KMS-11 (cell line): ENCODE measurements around the gene KMT2D.

Experiments used
- H2AFZ ChIP-seq: fragments of 200-600 bp; sonication (generic); 2 replicates; pipeline ENCODE4 v1.6.1; 2016; ENCODE audit warnings: antibody characterized with exemption, mixed run types, low read depth
- H3K27ac ChIP-seq: fragments of 200-600 bp; sonication (generic); 2 replicates; pipeline ENCODE4 v1.6.1; 2016; ENCODE audit warnings: mild to moderate bottlenecking, mixed run types
- H3K27me3 ChIP-seq: fragments of 200-600 bp; sonication (generic); 2 replicates; pipeline ENCODE4 v1.6.1; 2017; ENCODE audit warnings: mild to moderate bottlenecking, low read depth, mixed run types, moderate library complexity; ENCODE audit not compliant: insufficient read depth
- H3K36me3 ChIP-seq: fragments of 200-600 bp; sonication (generic); 2 replicates; pipeline ENCODE4 v1.6.1; 2017; ENCODE audit warnings: mild to moderate bottlenecking, mixed run types; ENCODE audit not compliant: insufficient read depth
- H3K4me1 ChIP-seq: fragments of 200-600 bp; sonication (generic); 2 replicates; pipeline ENCODE4 v1.6.1; 2016; ENCODE audit warnings: mild to moderate bottlenecking, low read depth, mixed run types; ENCODE audit not compliant: poor library complexity, severe bottlenecking
- H3K4me2 ChIP-seq: fragments of 200-600 bp; sonication (generic); 2 replicates; pipeline ENCODE4 v1.7.0; 2016; ENCODE audit warnings: mild to moderate bottlenecking, mixed run types
- H3K4me3 ChIP-seq: fragments of 200-600 bp; sonication (generic); IDR thresholded peaks from 2 replicates; pipeline ENCODE4 v1.6.1; 2017; ENCODE audit warnings: low read depth, low read length, mixed read lengths; ENCODE audit not compliant: insufficient read depth
- H3K79me2 ChIP-seq: fragments of 200-600 bp; sonication (generic); 2 replicates; pipeline ENCODE4 v1.6.1; 2016; ENCODE audit warnings: low read depth, mixed run types; ENCODE audit not compliant: insufficient read depth
- H3K9ac ChIP-seq: fragments of 200-600 bp; sonication (generic); 2 replicates; pipeline ENCODE4 v1.6.1; 2016; ENCODE audit warnings: mild to moderate bottlenecking, mixed run types
- H4K20me1 ChIP-seq: fragments of 200-600 bp; sonication (generic); 2 replicates; pipeline ENCODE4 v1.6.1; 2016; ENCODE audit warnings: mild to moderate bottlenecking, mixed run types; ENCODE audit not compliant: insufficient read depth
- TF ChIP-seq, protein P1 (sequence below): fragments of 200-600 bp; sonication (generic); conservative IDR thresholded peaks from 2 replicates; pipeline ENCODE4 v1.6.1; 2017; ENCODE audit warnings: low read depth, mild to moderate bottlenecking, antibody characterized with exemption, low read length, moderate library complexity, mixed read lengths

The KMT2D gene

DNA sequence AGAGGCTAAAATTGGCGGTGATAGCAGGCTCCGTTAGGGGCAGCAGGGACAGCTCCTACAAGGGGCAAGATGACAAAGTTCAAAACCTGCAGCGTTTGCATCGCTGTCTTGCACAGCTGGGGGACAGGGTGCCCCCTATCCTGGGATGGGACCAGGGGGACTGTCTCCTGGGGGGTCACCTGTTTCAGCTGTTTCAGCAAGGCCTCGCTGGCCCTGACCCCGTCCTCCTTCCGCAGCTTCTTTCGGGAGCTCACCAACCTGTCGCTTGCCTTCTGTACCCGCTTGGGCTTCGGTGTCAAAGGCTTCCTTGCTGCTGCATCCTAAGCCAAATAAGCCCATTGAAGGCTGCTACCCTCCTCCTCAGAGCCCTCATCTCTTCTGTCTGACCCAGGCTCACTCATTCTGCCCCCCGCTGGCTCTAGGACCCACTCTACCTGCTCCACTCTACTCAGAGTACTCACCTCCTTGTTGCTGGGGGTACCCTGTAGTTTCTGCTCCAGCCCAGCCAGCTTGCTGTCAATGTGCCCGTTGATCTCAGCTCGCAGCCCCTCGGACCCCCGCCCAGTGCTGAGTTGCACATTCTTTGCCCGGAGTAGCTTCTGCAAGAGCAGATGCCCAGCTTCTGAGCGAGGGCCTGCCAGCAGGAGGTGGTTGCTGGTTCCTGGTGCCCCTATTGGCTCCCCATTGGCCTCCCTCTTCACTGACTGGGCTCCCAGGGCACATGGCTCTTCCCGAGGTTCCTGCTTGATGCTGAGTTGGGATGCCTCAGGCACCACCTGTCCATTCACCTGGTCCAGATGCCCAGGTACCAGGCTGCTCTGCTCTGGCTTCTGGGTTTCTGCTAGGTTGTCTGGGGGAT lies 29.7 kb downstream of the KMT2D start:
- peaks cover 13% of the 10 kb centered on the region; the same call in 1 of the 2 replicates for H3K36me3 ChIP-seq
- H4K20me1 ChIP-seq: no peaks in the 10 kb centered on the region
- no peaks in the 10 kb centered on the region for H3K27me3 ChIP-seq
- TF ChIP-seq, protein P1, sequence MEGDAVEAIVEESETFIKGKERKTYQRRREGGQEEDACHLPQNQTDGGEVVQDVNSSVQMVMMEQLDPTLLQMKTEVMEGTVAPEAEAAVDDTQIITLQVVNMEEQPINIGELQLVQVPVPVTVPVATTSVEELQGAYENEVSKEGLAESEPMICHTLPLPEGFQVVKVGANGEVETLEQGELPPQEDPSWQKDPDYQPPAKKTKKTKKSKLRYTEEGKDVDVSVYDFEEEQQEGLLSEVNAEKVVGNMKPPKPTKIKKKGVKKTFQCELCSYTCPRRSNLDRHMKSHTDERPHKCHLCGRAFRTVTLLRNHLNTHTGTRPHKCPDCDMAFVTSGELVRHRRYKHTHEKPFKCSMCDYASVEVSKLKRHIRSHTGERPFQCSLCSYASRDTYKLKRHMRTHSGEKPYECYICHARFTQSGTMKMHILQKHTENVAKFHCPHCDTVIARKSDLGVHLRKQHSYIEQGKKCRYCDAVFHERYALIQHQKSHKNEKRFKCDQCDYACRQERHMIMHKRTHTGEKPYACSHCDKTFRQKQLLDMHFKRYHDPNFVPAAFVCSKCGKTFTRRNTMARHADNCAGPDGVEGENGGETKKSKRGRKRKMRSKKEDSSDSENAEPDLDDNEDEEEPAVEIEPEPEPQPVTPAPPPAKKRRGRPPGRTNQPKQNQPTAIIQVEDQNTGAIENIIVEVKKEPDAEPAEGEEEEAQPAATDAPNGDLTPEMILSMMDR: no peak
- no peaks in the 10 kb centered on the region for H3K4me1 ChIP-seq
- H3K4me2 ChIP-seq: no peak overlapping the region
- no peak overlapping the region for H3K27ac ChIP-seq
- no peak overlapping the region for H3K9ac ChIP-seq
- H3K4me3 ChIP-seq: no peak overlapping the region
- no peak overlapping the region for H2AFZ ChIP-seq
- no peaks in the 10 kb centered on the region for H3K79me2 ChIP-seq

DNA sequence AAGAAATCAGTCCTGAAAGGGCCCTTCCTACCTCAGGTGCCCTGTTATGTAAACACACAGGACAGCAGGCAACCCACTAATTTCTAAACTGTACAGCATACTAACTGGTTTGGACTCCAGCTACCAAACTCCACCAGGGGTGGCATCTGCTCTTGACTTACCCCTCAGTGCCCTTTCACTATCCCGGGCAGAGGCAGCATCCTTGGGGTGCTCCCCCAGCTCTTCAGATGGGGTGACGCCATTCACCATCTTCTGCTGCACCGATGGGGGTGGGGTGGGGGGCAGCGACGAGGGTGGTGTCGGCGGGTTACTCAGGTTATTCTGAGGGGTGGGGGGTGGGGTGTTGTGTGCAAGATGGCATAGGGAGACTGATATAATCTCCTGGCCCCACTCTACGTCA lies 30.5 kb downstream of the KMT2D start:
- no peak overlapping the region for H2AFZ ChIP-seq
- no peak overlapping the region for H3K4me3 ChIP-seq
- H3K9ac ChIP-seq: no peak overlapping the region
- TF ChIP-seq, protein P1: no peak
- no peaks in the 10 kb centered on the region for H3K4me1 ChIP-seq
- H3K27me3 ChIP-seq: no peaks in the 10 kb centered on the region
- peaks cover 13% of the 10 kb centered on the region; the same call in 1 of the 2 replicates for H3K36me3 ChIP-seq
- H3K79me2 ChIP-seq: no peaks in the 10 kb centered on the region
- no peak overlapping the region for H3K4me2 ChIP-seq
- no peak overlapping the region for H3K27ac ChIP-seq
- no peaks in the 10 kb centered on the region for H4K20me1 ChIP-seq

DNA sequence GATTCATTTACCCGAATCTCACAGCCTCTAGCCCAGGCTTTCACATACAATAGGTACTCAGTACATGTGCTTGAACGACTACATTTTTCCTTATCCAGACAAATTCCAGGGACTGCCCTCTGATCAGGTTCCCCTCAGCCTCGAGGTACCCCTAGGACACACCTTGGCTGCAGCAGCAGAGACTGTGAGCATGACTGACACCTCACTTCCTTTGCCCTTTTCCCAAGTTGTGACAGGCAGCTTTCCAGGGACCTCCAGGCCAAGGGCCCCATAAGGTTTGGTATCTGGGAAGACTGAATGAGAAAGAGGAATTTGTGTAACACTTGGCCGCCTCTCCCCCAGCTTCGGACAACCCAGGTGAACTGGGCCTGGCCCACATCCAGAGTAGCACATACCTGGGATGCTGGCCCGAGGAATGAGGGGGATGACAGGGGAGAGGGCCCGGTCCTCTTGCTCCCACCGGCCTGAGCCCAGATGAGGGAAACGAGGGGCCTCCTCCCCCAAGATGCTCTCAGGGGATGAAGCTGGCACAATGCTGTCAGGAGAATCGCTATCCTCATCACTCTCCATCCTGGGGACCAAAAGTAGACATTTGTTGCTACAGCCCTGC lies 31.8 kb downstream of the KMT2D start:
- TF ChIP-seq, protein P1: no peak
- Histone ChIP-seq H3K27ac (no peak overlapping the region), H2AFZ (no peak overlapping the region), H3K27me3 (no peaks in the 10 kb centered on the region), H3K79me2 (no peaks in the 10 kb centered on the region), H4K20me1 (no peaks in the 10 kb centered on the region), H3K4me1 (no peaks in the 10 kb centered on the region), H3K4me3 (no peak overlapping the region), H3K36me3 (peaks cover 13% of the 10 kb centered on the region; the same call in 1 of the 2 replicates), H3K9ac (no peak overlapping the region), H3K4me2 (no peak overlapping the region)

DNA sequence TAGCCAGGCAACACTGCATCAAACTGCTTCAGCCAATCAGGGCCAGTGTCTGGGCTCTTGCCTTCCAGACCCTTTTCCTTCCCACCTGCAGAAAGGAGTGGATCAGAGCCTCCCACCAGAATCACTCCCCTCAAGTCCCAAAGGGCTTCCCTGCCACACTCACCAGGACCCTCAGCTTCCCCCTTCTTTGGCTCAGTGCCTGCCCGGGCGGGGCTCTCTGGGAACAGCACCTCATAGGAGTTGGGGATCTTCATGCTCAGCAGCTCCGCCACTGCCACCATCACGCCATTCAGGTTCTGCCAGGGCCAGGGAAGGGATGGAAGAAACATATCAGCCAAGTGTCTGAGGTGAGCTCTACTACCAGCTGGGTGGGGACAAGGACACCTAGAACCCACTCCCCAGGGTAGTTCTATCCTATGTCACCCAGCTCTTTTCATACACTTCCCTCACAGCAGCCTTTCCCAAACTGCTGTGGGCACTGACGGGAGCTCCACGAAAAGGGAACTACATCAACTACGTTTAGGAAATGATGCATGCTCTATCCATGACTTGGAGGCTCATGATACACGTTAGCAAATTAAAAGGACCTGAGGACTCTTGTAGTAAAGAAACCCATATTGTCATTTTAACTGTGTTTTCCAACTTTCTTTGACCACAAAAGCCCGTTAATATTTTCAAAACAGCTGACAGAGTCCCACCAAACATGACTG lies 32.6 kb downstream of the KMT2D start:
- Histone ChIP-seq H3K27me3 (no peaks in the 10 kb centered on the region), H3K36me3 (peaks cover 7% of the 10 kb centered on the region; the same call in 1 of the 2 replicates), H3K9ac (no peak overlapping the region), H3K4me1 (no peaks in the 10 kb centered on the region), H2AFZ (no peak overlapping the region), H4K20me1 (no peaks in the 10 kb centered on the region), H3K79me2 (no peaks in the 10 kb centered on the region), H3K4me2 (no peak overlapping the region), H3K27ac (no peak overlapping the region), H3K4me3 (no peak overlapping the region)
- TF ChIP-seq, protein P1: no peak
